Lower leg skin (tissue), 4 donors: ENCODE results near the gene ACOT4. TPM values are rescaled to one million over a fixed set of nuclear protein-coding genes. Genes with fewer than 3 reads are reported as not detected.

ENCODE experiments used
- DNase-seq, 2 donors: peaks; one replicate each; pipeline ENCODE4 v3.0.0-alpha.2; 2019; ENCODE audit warnings: low spot score in 2 of 2
- H3K4me3 ChIP-seq: fragments of 200-600 bp; sonication (generic); 2 replicates; pipeline ENCODE4 v1.5.1; 2017; ENCODE audit warnings: mild to moderate bottlenecking, low read depth; ENCODE audit not compliant: poor library complexity, severe bottlenecking
- POLR2A ChIP-seq, 2 donors: fragments of 450-650 bp; IDR thresholded peaks; one replicate each; pipeline ENCODE4 v1.6.1; 2016 to 2017; ENCODE audit warnings: antibody characterized with exemption in 2 of 2, mild to moderate bottlenecking in 1 of 2, moderate library complexity in 1 of 2
- WGBS, 2 donors: methylation state at CpG; one replicate each; pipeline ENCODE4 v1.1.5; 2018; 5-methylcytosine and 5-hydroxymethylcytosine counted together
- intact Hi-C: fragments of 100-400 bp; cut with DNase I; formaldehyde crosslinking; loops from one replicate; pipeline ENCODE4 v1.15.0; 2023; ENCODE audit warnings: low total_unique reads
- total RNA-seq, 4 donors: library from RNA; depleted of rRNA; stranded (reverse); fragments of >200 nt; gene quantifications; one replicate each; pipeline ENCODE4 v1.1.0, GENCODE V29; 2016
- TF ChIP-seq, protein P1 (sequence below), 3 donors: fragments of 450-650 bp; IDR thresholded peaks; one replicate each; pipeline ENCODE4 v1.5.1; 2016; ENCODE audit warnings: antibody characterized with exemption in 3 of 3, mild to moderate bottlenecking in 3 of 3, moderate library complexity in 2 of 3

The ACOT4 gene
- total RNA-seq, 4 donors from 2014 or later = 0.53 to 2.7 (median 1.4) TPM

DNA sequence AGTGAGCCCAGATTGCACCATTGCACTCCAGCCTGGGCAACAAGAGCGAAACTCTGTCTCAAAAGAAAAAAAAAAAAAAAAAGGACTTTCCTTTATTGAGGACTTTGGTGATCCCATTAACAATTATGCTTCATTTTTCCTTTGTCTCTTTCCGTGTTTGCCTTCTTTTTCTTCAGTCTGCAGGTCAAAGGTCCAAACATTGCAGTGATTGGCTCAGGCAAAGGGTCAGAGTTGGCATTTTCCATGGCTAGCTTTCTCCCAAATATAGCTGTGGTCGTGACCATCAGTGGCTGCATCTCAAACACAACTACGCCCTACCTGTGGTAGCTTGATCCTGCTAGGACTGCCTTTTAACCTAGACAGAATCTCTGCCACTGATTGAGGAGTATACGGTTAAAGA is 46.2 kb downstream of the ACOT4 start:
- intact Hi-C loops = loop anchor here (10.0 kb wide), 1 partner anchor 133 kb away; no protein-coding TSS in a partner anchor
- no peak overlapping the region for H3K4me3 ChIP-seq
- WGBS, 2 donors = 83% methylated on average over 5 of the region's 5 CpGs
- no peak for DNase-seq
- TF ChIP-seq, protein P1, sequence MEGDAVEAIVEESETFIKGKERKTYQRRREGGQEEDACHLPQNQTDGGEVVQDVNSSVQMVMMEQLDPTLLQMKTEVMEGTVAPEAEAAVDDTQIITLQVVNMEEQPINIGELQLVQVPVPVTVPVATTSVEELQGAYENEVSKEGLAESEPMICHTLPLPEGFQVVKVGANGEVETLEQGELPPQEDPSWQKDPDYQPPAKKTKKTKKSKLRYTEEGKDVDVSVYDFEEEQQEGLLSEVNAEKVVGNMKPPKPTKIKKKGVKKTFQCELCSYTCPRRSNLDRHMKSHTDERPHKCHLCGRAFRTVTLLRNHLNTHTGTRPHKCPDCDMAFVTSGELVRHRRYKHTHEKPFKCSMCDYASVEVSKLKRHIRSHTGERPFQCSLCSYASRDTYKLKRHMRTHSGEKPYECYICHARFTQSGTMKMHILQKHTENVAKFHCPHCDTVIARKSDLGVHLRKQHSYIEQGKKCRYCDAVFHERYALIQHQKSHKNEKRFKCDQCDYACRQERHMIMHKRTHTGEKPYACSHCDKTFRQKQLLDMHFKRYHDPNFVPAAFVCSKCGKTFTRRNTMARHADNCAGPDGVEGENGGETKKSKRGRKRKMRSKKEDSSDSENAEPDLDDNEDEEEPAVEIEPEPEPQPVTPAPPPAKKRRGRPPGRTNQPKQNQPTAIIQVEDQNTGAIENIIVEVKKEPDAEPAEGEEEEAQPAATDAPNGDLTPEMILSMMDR (IDR thresholded peaks at IDR 0.05) = no peak
- no peak for TF ChIP-seq POLR2A (IDR thresholded peaks at IDR 0.05)

DNA sequence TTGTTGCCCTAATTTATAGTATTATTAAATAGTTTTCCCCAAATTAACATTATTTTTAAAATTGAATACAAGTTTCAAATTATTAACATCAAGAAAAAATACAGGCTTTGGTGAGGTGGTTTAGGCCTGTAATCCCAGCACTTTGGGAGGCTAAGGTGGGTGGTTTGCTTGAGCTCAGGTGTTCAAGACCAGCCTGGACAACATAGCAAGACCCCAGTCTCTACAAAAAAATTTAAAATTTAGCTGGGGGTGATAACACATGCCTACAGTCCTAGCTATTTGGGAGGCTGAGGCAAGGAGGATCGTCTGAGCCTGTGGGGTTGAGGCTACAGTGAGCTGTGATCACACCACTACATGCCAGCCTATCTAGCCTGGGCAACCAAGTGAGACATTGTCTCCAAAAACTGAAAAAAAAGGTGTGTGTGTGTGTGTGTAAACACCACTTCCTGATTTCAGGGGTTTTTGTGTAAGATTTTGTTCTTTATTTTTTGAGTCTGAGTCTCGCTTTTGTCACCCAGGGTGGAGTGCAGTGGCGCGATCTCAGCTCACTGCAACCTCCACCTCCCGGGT is 49.2 kb downstream of the ACOT4 start:
- DNase-seq = no peak
- 86 to 91% methylated on average over 5 of the region's 5 CpGs for WGBS, 2 donors
- intact Hi-C loops = no loop called here
- TF ChIP-seq POLR2A (IDR thresholded peaks at IDR 0.05) = no peak
- TF ChIP-seq, protein P1 (IDR thresholded peaks at IDR 0.05) = no peak
- H3K4me3 ChIP-seq = no peak overlapping the region

DNA sequence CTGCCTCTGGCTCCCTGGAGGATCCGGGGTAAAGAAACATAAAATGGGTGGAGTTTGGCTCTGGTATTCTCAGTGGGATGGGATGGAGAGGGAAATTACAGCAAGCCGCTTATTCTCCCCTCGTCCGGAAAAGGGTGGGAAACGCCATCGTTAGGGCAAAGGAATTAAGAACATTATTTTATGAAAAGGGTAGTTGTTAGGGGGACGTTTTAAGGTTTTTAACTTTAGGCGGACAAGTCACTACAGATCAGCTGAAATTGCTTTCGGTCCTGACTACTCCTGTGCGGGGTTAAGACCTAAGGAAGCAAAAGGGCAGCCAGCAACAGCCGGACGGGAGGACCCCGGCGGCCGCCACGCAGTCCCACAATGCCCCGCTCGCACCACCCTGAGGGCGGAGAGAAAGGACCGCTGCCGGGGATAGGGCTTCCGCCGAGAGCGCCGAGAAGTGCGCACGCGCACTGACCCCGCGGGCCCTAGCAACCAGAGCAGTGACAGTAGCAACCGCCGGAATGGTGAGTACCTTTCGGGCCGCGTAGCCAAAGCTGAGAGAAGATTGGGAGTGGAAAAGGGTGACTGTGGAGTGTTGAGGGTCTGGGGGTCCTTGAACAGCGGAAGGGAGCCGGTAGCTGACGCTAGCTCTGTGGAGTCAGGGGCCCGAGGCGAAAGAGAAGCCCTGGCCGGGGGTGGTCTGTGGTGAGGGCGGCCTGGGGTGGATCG is 53.0 kb downstream of the ACOT4 start, which contains the start of gene DNAL1:
Gene DNAL1 (plus strand): TSS at position 456 of the 717 bp plus-strand sequence. CDS start 54 bp downstream, at position 510.
- DNase-seq = peak; percentile 85 to 97
- H3K4me3 ChIP-seq = peak within 1 kb of the TSS; percentile 70
- TF ChIP-seq, protein P1 (IDR thresholded peaks at IDR 0.05) = peak in 1 of 3 donors; percentile 18
- TF ChIP-seq POLR2A (IDR thresholded peaks at IDR 0.05) = no peak
- WGBS, 2 donors = 1% methylated on average over 43 of the region's 43 CpGs
- intact Hi-C loops = no loop called here

DNA sequence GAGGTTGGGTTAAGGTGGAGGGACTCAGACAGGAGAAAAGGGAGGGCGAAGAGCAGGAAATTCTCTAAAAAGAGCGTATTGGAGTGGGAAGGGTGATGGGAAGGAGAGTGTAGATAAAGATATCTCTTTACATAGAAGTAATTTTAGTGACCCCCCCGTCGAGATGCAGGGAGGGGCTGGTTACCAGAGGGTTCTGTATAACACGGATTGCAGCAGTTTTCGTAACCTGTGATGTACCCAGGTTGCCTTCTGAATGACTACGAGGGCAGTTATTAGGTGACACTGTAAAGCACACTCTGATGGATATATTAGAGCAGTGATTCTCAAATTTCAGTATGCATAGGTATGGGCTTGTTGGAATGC is 53.6 kb downstream of the ACOT4 start:
- TF ChIP-seq, protein P1 (IDR thresholded peaks at IDR 0.05) = no peak
- no peak for TF ChIP-seq POLR2A (IDR thresholded peaks at IDR 0.05)
- WGBS, 2 donors = 5 to 6% methylated on average over 7 of the region's 7 CpGs
- peak overlapping the region; percentile 70 for H3K4me3 ChIP-seq
- no peak for DNase-seq
- intact Hi-C loops = no loop called here

Other genes with a start within 250 kb of the ACOT4 start
- 10 to 100 TPM; 30.3 to 69.0 (median 43.2) TPM for gene NUMB, start 133.3 kb upstream of the ACOT4 start, total RNA-seq
- gene RIOX1, start 100.9 kb upstream of the ACOT4 start, total RNA-seq = 10 to 100 TPM; 14.8 to 23.3 (median 16.9) TPM
- 10 to 100 TPM in 3 of 4 donors, 1 to 10 TPM in 1; 5.7 to 33.4 (median 14.6) TPM for gene ACOT1, start 54.7 kb upstream of the ACOT4 start, total RNA-seq
- gene HEATR4, start 32.9 kb upstream of the ACOT4 start, total RNA-seq = under 1 TPM; 0.08 to 0.98 (median 0.48) TPM
- gene ACOT2, start 22.7 kb upstream of the ACOT4 start, total RNA-seq = 10 to 100 TPM; 15.7 to 30.7 (median 21.1) TPM
- under 1 TPM in 1 of 4 donors, not detected in 3; 0.45 TPM for gene ACOT6, start 20.6 kb downstream of the ACOT4 start, total RNA-seq
- 1 to 10 TPM; 1.3 to 5.4 (median 3.1) TPM for gene DNAL1, start 53.1 kb downstream of the ACOT4 start, total RNA-seq
- 1 to 10 TPM; 4.6 to 8.5 (median 6.6) TPM for gene PNMA1, start 122.5 kb downstream of the ACOT4 start, total RNA-seq